Endothelial cell of umbilical vein (primary cell): ENCODE data around the gene GLOD5. TPM values are rescaled to one million over a fixed set of nuclear protein-coding genes. Genes with fewer than 3 reads are reported as not detected.

Experiments used
- BruUV-seq: library from RNA; stranded (reverse); fragments of 400-500 nt; replicated peaks from 2 replicates; lab custom pipeline; 2021; lab: Mats Ljungman, UMichigan
- CTCF ChIA-PET: fragments of 300-600, 350-600 bp; sonication (Branson Sonifier 250); formaldehyde crosslinking; loops from one replicate; lab custom pipeline; 2021; ENCODE audit warnings: antibody characterized with exemption, inconsistent platforms; lab: Charles Lee
- POLR2A ChIA-PET: fragments of 300-600, 350-600 bp; sonication (Branson Sonifier 250); formaldehyde crosslinking; loops from one replicate; lab custom pipeline; 2021; ENCODE audit warnings: antibody characterized with exemption, inconsistent platforms; lab: Charles Lee
- DNase-seq: peaks from one replicate; pipeline ENCODE4 v3.0.0-alpha.2; 2011; ENCODE audit warnings: low read depth, low spot score
- FAIRE-seq: peaks from 2 replicates; lab custom pipeline; 2011; peaks lifted over from hg19 to GRCh38; lab: Jason Lieb, UNC
- H2AFZ ChIP-seq: 2 replicates; pipeline ENCODE4 v1.6.0; 2012; ENCODE audit warnings: low read depth, low read length, control low read depth, inconsistent platforms
- H3K27ac ChIP-seq: 2 replicates; pipeline ENCODE4 v1.5.1; 2011; ENCODE audit warnings: low read depth, mild to moderate bottlenecking, control low read depth, low read length, moderate library complexity; ENCODE audit not compliant: insufficient read depth
- H3K27me3 ChIP-seq, 2 experiments: 2 replicates each; pipeline versions ENCODE4 v1.6.0 to v1.6.1; 2011; ENCODE audit warnings: low read length in 2 of 2, mixed read lengths in 1 of 2; ENCODE audit not compliant: control insufficient read depth in 2 of 2, insufficient read depth in 2 of 2
- H3K36me3 ChIP-seq, 2 experiments: 2 replicates in 1 of 2; 3 replicates in 1 of 2; pipeline ENCODE4 v1.5.1; 2011; ENCODE audit warnings: low read length in 2 of 2, mild to moderate bottlenecking in 1 of 2, moderate library complexity in 1 of 2; ENCODE audit not compliant: control insufficient read depth in 2 of 2, insufficient read depth in 2 of 2; ENCODE audit errors: extremely low read depth in 1 of 2
- H3K4me1 ChIP-seq: 3 replicates; pipeline ENCODE4 v1.5.1; 2011; ENCODE audit warnings: mild to moderate bottlenecking, low read length; ENCODE audit not compliant: control insufficient read depth, insufficient read depth; ENCODE audit errors: extremely low read depth
- H3K4me2 ChIP-seq: 2 replicates; pipeline ENCODE4 v1.6.1; 2011; ENCODE audit warnings: low read length, control low read depth, mixed read lengths; ENCODE audit not compliant: insufficient read depth
- H3K4me3 ChIP-seq, 3 experiments: fragments of 200-600 bp in 1 of 3; sonication (generic), shearing (Covaris generic) in 1 of 3; replicated peaks in 1 of 3; 2 replicates each; pipeline ENCODE4 v1.5.1; 2011 to 2016; ENCODE audit warnings: control low read depth in 3 of 3, low read length in 3 of 3, mild to moderate bottlenecking in 2 of 3, inconsistent platforms in 1 of 3, low read depth in 1 of 3, moderate library complexity in 1 of 3; ENCODE audit not compliant: insufficient read depth in 1 of 3
- H3K79me2 ChIP-seq: 2 replicates; pipeline ENCODE4 v1.6.0; 2012; ENCODE audit warnings: low read length, inconsistent platforms; ENCODE audit not compliant: control insufficient read depth, insufficient read depth
- H3K9ac ChIP-seq: replicated peaks from 2 replicates; pipeline ENCODE3; 2011; ENCODE audit warnings: low read length, control low read depth; ENCODE audit not compliant: insufficient read depth; ENCODE audit errors: extremely low read depth
- H3K9me1 ChIP-seq: replicated peaks from 3 replicates; pipeline ENCODE4 v1.6.0; 2011; ENCODE audit warnings: mild to moderate bottlenecking, low read length; ENCODE audit not compliant: control insufficient read depth, insufficient read depth; ENCODE audit errors: extremely low read depth
- H3K9me3 ChIP-seq: replicated peaks from 2 replicates; pipeline ENCODE4 v1.5.1; 2012; ENCODE audit warnings: low read length, inconsistent platforms; ENCODE audit not compliant: control insufficient read depth, insufficient read depth
- H4K20me1 ChIP-seq: replicated peaks from 2 replicates; pipeline ENCODE3; 2011; ENCODE audit warnings: mild to moderate bottlenecking, low read length; ENCODE audit not compliant: control insufficient read depth, insufficient read depth; ENCODE audit errors: extremely low read depth
- CTCF ChIP-seq, 2 donors: IDR thresholded peaks; 1 replicate in 1 of 2; 2 replicates in 1 of 2; pipeline ENCODE4 v1.5.1; 2011; ENCODE audit warnings: low read length in 2 of 2, mild to moderate bottlenecking in 2 of 2, moderate library complexity in 2 of 2, control low read depth in 1 of 2, inconsistent platforms in 1 of 2, low read depth in 1 of 2; ENCODE audit not compliant: insufficient read depth in 1 of 2; ENCODE audit errors: extremely low read depth in 1 of 2
- EZH2 ChIP-seq: IDR thresholded peaks from 2 replicates; pipeline ENCODE4 v1.6.1; 2012; ENCODE audit warnings: borderline replicate concordance, low read depth, mild to moderate bottlenecking, moderate library complexity, low read length, inconsistent platforms; ENCODE audit not compliant: severe bottlenecking
- FOS ChIP-seq: IDR thresholded peaks from 2 replicates; pipeline ENCODE4 v1.6.1; 2011; ENCODE audit warnings: mild to moderate bottlenecking, low read length, moderate library complexity, borderline replicate concordance; ENCODE audit not compliant: insufficient read depth
- GATA2 ChIP-seq: IDR thresholded peaks from 2 replicates; pipeline ENCODE4 v1.7.0; 2011; ENCODE audit warnings: low read depth, mild to moderate bottlenecking, moderate library complexity, mixed read lengths, low read length; ENCODE audit not compliant: insufficient read length, insufficient read depth
- JUN ChIP-seq: IDR thresholded peaks from 2 replicates; pipeline ENCODE4 v1.6.1; 2011; ENCODE audit warnings: borderline replicate concordance, low read depth; ENCODE audit not compliant: insufficient read length, insufficient read depth
- MAX ChIP-seq: IDR thresholded peaks from 2 replicates; pipeline ENCODE4 v1.6.1; 2011; ENCODE audit not compliant: insufficient read depth, insufficient read length
- MYC ChIP-seq: IDR thresholded peaks from one replicate; pipeline ENCODE4 v1.6.1; 2011; ENCODE audit warnings: mild to moderate bottlenecking, low read depth, low read length
- POLR2A ChIP-seq: IDR thresholded peaks from 2 replicates; pipeline ENCODE4 v1.6.1; 2012; ENCODE audit warnings: low read depth, mild to moderate bottlenecking, control low read depth, low read length
- POLR2AphosphoS5 ChIP-seq: IDR thresholded peaks from 2 replicates; pipeline ENCODE4 v1.6.1; 2012; ENCODE audit warnings: low read depth, mild to moderate bottlenecking, control low read depth, low read length, moderate library complexity; ENCODE audit not compliant: insufficient read depth
- dilution Hi-C: fragments of 300-500 bp; cut with MboI; formaldehyde crosslinking; loops from one replicate; pipeline ENCODE4 v1.15.0; 2019; ENCODE audit warnings: low sequenced_read_pairs; ENCODE audit not compliant: extremely low pct_ligation_motif_present
- intact Hi-C: fragments of 100-400 bp; cut with micrococcal nuclease; formaldehyde crosslinking; loops from one replicate; pipeline ENCODE4 v1.10.0; 2022
- polyA plus RNA-seq, 4 experiments: library from polyadenylated mRNA; depleted of rRNA in 3 of 4; stranded (reverse) in 3 of 4; unstranded in 1 of 4; fragments of >200 nt; gene quantifications; 2 replicates each; pipeline versions ENCODE4 v1.2.1 to v1.2.3, GENCODE V29; 2011 to 2012; ENCODE audit warnings: missing spikeins in 1 of 4
- total RNA-seq: library from RNA; stranded (reverse); gene quantifications from 2 replicates; pipeline ENCODE4 v1.2.3, GENCODE V29; 2021

GLOD5 gene
- total and polyA plus RNA-seq, 2 donors (not counting 3 experiments of a cell fraction or from before 2014, with no cell fraction given), result not detected

DNA sequence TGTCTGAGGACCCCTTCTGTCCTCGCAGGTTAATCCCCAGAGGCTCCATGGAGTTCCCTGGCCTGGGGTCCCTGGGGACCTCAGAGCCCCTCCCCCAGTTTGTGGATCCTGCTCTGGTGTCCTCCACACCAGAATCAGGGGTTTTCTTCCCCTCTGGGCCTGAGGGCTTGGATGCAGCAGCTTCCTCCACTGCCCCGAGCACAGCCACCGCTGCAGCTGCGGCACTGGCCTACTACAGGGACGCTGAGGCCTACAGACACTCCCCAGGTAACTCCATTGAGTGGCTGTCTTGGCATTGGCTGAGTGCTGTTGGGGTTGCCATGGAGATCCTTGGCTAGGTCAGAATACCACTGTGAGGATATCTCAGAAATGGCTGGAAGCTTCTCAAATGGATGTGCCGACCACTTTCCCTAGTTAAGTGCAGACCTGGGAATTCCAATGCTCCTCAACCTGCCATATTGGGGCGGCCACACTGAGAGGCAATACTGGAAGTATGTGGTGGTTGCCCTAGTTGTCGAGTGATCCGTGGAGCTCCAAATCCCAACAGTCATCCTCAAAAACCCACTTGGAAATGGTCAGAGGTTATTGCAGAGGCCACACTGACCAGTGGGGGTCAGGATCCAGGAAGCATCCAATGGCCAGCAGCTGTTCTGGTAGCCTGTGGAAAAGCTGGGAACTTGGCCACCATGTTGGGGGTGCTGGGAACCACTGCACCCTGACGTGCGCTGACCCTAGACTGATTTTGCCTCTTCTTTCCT, 29.7 kb downstream of the GLOD5 start:
- Histone ChIP-seq H3K9me3 (no peaks in the 10 kb centered on the region), H3K79me2 (no peaks in the 10 kb centered on the region), H2AFZ (no peak overlapping the region), H3K9ac (no peak overlapping the region), H3K4me1 (no peaks in the 10 kb centered on the region), H3K27ac (no peak overlapping the region), H4K20me1 (no peaks in the 10 kb centered on the region), H3K4me2 (no peak overlapping the region), H3K4me3 (no peak overlapping the region), H3K36me3 (no peaks in the 10 kb centered on the region), H3K27me3 (no peaks in the 10 kb centered on the region), H3K9me1 (no peaks in the 10 kb centered on the region)
- no peak for TF ChIP-seq CTCF (IDR thresholded peaks at IDR 0.05; ENCODE audit: extremely low read depth in 1 of 2, insufficient read depth in 1 of 2, low read depth in 1 of 2, low read length in 2 of 2)
- no peak for TF ChIP-seq JUN
- TF ChIP-seq EZH2, result no peak
- no peak for TF ChIP-seq POLR2AphosphoS5
- TF ChIP-seq FOS, result no peak
- POLR2A ChIA-PET, result no interaction called here
- FAIRE-seq (no peak), DNase-seq (no peak)
- no TSS peak for BruUV-seq
- dilution Hi-C loops (no loop called here), intact Hi-C loops (no loop called here)
- CTCF ChIA-PET, result no interaction called here

GRCh38 chrX:48792219-48792618, 30.7 kb downstream of the GLOD5 start:
- intact Hi-C loops, result no loop called here
- no peak for FAIRE-seq

More at GRCh38 chrX:48792219-48792618, 30.7 kb downstream of the GLOD5 start:
- DNase-seq, result no peak
- Histone ChIP-seq H3K9me3 (no peaks in the 10 kb centered on the region), H3K79me2 (no peaks in the 10 kb centered on the region), H3K4me3 (no peak overlapping the region), H3K27ac (no peak overlapping the region), H3K9me1 (no peaks in the 10 kb centered on the region), H3K27me3 (no peaks in the 10 kb centered on the region), H2AFZ (no peak overlapping the region), H3K36me3 (no peaks in the 10 kb centered on the region), H3K9ac (no peak overlapping the region), H3K4me2 (no peak overlapping the region), H3K4me1 (no peaks in the 10 kb centered on the region), H4K20me1 (no peaks in the 10 kb centered on the region)
- TF ChIP-seq POLR2AphosphoS5 (no peak), CTCF (IDR thresholded peaks at IDR 0.05; ENCODE audit: extremely low read depth in 1 of 2, insufficient read depth in 1 of 2, low read depth in 1 of 2, low read length in 2 of 2) (no peak), POLR2A (no peak), MYC (no peak), GATA2 (no peak), JUN (no peak), EZH2 (no peak), MAX (no peak), FOS (no peak)
- ChIA-PET POLR2A (no interaction called here), CTCF (no interaction called here)
- BruUV-seq, result no TSS peak
- dilution Hi-C loops, result no loop called here
